DMS79 (cell line): ENCODE measurements around the gene POLE.

Experiments used
- DNase-seq: peaks from one replicate; lab custom pipeline; 2025; lab: John Stamatoyannopoulos, UW

POLE gene

GRCh38 chr12:132687211-132688164 is at the start of gene POLE, which contains the start of gene PXMP2:
Gene POLE (minus strand): TSS chr12:132687342. CDS start chr12:132687315, 27 bp downstream.
Gene PXMP2 (plus strand): TSS chr12:132687587. CDS start chr12:132687671, 84 bp downstream.
- peak; percentile 93 for DNase-seq

DNA sequence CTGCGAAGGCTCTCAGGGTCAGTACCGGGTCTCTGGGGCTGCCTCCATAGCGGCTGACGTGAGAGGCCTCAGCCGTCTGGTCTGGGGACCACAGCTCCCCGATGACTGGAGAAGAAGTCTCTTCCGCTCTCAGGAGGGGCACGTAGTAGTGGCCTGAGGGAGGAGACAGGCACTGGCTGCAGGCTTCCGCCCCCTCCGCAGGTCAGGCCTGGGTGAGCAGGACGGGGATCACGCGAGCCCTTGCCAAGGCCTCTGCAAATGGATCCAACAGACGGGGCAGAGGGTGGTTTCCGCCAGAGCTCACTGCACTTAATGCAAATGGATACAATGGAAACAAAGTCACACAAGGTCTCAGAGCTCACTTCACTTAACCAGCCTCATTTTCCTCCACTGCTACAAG is 49.8 kb upstream of the POLE start:
- no peak for DNase-seq

GRCh38 chr12:132736378-132736777 is 49.2 kb upstream of the POLE start:
- no peak for DNase-seq

DNA sequence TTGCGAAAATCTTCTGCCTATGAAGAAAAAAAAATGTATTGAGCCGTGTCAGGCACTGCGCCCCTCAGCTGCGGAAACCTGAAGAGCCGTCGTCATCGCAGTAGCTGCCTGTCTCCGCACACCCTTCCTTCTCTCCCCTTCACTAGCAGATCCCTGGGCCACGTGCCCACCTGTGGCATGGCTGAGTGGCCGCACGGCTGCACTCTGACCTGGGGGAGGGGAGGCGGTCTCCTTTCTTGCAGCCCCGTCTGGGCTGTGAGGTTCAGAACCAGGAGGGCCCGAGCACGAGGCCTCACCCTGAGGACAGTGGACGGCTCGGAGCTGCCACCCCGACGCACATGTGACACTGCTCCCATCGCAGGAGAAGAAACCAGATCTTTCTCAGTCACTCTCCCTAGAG is 48.4 kb upstream of the POLE start:
- DNase-seq = no peak

- DNase-seq = no peak
Measured at GRCh38 chr12:132734206-132734605, 47.1 kb upstream of the POLE start.

DNA sequence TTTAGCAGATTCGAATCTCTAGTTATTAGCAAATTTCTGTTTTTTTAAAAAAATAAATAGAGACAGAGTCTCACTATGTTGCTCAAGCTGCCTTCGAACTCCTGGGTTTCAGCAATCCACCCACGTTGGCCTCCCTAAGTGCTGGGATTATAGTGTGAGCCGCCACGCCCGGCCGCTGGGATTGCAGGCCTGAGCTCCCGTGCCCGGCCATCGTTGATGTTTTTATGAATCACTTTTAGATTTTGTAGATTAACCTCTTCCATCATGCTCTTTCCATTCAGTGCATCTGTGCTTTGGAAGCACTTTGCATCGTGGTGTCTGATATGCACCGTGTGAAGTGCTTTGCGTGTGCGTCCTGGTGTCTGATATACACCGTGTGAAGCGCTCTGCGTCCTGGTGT is 44.4 kb upstream of the POLE start:
- no peak for DNase-seq

DNA sequence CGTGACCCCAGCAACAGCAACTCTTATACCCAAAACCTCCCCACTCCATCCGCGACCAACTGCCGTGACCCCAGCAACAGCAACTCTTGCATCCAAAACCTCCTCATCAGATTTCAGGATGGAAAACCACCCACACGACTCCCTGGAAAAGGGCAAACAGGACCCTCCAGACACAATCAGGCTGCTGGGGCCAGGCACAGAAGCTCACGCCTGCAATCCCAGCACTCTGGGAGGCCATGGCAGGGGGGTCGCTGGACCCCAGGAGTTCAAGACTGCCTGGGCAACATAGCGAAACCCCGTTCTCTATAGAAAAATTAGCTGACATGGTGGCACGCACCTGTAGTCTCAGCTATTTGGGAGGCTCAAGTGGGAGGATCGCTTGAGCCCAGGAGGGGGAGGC is 43.2 kb upstream of the POLE start:
- no peak for DNase-seq

- no peak for DNase-seq
Measured at GRCh38 chr12:132729541-132730320, 42.6 kb upstream of the POLE start.

DNA sequence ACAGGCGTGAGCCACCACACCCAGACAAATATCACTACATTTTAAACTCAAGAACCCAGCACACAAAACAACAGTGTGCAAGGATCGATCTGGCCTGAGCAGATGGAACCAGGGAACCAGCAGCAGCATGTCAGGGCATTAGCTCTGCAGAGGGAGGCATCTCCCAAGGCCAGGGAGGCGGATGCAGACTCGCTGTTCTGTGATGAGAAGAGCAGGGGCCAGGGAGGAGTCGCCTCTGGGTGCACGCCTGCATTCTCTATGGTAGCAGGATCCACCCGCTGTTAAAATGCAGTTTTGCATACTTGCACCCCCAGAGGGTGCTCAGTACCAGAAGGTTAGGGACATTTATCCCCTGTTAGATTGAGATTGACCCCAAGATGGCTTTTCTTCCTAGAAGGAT is 41.4 kb upstream of the POLE start:
- no peak for DNase-seq

GRCh38 chr12:132727091-132727794 is 40.1 kb upstream of the POLE start:
- DNase-seq = no peak

GRCh38 chr12:132726386-132726785 is 39.2 kb upstream of the POLE start:
- DNase-seq = no peak

DNA sequence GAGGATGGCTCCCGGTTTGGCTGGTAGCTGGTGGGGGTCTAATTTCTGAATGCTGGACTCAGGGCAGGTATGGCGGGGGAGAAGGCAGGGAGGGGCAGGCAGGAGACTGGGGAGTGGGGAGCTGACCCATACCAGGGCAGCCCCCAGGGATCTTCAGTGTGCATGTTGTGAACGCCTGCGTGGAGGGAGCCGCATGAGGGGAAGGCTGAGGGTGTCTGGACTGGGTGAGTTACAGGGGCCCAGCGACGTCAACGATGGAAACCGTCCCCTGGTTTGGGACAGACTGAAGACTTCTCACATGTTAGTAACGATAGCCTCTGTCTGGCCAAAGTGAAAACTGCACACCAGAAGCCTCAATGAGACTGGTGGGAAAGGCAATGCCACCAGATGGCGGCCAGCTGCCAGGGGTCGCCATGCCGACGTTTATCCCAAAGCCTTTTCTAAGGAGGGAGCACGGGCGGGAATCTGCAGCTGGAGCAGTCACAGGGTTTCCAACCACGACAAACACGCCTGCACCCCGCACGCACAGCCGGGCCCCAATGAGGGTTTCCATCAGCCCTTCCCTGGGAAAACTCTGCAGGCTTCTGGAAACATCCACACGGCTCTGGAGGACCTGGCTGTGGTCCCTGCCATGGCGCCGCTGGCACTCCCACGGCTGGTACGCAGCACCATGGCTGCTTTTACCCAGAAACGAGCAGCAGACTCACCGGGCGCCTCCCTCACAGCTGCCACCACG is 37.5 kb upstream of the POLE start:
- DNase-seq = no peak

DNA sequence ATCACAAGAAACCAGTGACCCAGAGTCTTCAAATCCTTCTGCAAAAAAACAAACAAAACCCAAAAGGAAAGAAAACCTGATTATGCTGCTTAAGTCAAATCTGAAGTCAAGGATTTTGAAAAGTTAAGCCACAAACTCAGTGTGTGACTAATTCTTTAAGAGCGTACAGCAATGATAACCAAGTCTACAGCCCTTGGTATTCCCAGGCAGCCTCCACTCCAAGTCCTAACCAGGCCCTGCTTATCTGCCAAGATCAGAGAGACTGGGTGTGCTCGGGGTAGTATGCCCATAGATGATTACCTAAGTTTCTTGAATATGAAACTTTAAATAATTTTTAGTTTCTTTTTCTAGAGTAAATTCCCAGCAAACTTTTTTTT is 36.6 kb upstream of the POLE start:
- no peak for DNase-seq

DNA sequence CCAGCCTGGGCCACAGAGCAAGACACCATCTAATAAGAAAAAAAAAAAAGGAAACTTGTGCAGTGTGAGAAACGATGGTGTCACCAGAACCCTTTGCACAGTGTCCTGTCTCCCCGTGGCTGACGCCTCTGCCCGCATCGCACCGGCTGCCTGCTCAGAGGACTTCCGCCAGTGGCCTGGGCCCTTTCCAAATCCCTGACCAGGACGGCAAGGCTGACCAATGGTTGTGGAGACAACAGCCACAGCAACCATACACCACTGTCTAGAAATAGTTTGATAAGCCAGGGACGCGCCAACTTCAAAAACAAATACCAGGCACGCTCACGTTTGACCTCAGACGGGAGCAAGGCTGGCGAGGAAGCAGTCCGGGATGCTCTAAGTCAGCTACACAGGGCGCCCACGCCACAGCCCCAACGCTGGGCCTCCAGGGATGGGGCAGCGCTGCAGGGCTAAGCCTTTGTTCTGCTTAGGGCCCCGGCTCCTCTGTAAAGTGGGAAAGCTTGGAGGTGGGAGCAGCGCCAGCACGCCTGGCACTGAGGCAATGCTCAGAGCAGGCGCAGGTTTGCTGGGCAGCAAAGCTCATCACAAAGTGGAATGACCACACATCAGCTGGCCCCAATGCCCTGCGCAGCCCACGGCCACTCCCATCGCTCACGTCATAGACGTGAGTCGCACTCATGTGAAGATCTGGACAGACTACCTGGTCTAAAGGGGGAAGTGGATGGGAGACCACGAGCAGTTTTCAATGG is 36.0 kb upstream of the POLE start:
- no peak for DNase-seq

DNA sequence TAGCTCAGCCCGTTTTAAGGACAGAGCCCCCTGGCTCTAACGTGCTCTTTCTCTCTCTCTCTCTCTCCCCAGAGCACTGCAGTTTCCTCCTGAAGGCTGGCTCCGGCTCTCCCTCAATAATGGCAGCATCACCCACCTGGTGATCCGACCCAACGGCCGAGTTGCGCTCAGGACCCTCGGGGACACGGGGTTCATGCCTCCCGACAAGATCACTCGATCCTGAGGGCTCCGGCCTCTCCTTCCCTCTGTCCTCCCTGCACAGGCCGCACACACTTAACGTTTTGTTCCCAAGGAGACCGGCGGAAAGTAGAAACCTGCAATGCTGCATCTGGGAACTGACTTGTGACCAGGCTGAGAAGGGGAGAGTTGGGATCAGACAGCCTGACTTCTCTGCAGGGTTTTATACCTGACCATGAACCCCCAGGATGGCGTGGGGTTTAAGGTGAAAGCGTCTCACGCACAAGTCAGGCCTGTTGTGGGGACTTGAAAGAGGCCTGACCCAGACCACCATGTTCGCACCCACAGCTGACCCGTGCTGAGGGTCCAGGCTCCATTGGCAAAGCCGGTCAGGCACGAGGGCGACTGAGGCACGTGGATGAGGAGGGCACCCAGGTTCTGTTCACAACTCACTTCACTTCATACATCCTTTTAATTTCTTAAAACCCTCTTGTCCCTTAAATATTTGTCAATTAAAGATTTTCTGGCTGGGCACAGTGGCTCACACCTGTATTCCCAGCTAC is 33.6 kb upstream of the POLE start:
- DNase-seq = no peak

- DNase-seq = no peak
Measured at GRCh38 chr12:132719954-132720324, 32.8 kb upstream of the POLE start.

DNA sequence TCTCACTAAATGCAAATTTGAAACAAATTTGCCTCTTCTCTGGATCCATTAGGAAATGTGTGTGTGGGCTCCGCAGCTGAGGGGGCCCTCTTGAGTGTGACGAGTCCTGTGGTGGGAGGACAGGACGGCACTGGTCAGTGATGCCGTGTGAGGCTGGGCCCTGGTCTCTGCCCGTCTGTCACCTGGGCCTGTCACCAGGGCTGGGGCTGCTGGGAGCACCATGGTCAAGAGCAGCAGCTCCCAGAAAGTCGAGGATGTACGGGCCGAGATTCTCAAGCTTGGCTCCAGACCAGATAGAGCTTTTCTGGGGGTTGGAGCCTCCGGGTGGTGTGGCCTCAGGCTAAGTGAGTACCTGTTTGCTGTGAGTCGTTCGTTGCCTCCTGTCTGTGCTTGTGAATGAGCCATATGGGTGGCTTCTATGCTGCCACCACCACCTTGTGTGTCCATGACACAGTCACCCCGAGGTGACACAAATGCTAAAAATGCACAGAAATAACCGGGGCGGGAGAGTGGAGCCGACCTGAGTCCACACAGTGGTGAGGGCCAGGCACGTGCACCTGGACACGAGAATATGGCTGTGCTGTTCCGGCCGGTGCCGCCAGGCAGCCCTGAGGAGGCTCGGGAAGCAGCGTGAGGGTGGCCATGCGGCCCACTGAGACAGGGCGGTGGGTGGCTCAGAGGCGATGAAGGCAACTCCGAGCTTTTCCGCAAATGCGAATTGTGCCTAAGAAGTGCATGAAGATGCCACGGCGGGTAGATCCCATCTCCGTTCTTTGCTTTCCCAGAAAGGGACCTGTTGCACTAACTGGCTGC is 32.2 kb upstream of the POLE start:
- no peak for DNase-seq

- DNase-seq = no peak
Measured at GRCh38 chr12:132718644-132719043, 31.5 kb upstream of the POLE start.
